Breast epithelium (tissue), 3 donors: ENCODE data around the gene ITPR1.

Experiments
- POLR2A ChIP-seq: fragments of 450-650 bp; IDR thresholded peaks from one replicate; pipeline ENCODE4 v1.6.1; 2016; ENCODE audit warnings: antibody characterized with exemption, mild to moderate bottlenecking, moderate library complexity
- POLR2AphosphoS5 ChIP-seq, 3 donors: sonication (generic); formaldehyde crosslinking; IDR thresholded peaks; one replicate each; pipeline ENCODE4 v1.6.1; 2017; ENCODE audit warnings: antibody characterized with exemption in 3 of 3
- TF ChIP-seq, protein P1 (sequence below), 3 donors: fragments of 450-650 bp; IDR thresholded peaks; one replicate each; pipeline ENCODE4 v1.5.1; 2016 to 2017; ENCODE audit warnings: antibody characterized with exemption in 3 of 3, mild to moderate bottlenecking in 3 of 3, moderate library complexity in 3 of 3

DNA sequence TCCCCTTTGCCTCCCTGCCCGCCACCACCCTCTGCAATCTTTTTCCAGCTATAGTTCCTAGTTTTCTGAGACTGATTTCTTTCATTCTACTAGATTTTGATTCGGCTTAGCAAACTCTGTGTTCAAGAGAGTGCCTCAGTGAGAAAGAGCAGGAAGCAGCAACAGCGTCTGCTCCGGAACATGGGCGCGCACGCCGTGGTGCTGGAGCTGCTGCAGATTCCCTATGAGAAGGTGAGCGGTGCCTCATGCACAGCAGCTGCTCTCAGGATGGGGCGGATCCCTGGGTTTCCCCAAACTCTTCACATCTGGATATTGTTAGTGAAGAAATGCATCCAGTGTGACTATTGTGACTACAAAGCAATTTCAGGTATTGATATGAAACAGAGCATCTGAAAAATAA, 191.8 kb downstream of the ITPR1 start:
- TF ChIP-seq, protein P1, sequence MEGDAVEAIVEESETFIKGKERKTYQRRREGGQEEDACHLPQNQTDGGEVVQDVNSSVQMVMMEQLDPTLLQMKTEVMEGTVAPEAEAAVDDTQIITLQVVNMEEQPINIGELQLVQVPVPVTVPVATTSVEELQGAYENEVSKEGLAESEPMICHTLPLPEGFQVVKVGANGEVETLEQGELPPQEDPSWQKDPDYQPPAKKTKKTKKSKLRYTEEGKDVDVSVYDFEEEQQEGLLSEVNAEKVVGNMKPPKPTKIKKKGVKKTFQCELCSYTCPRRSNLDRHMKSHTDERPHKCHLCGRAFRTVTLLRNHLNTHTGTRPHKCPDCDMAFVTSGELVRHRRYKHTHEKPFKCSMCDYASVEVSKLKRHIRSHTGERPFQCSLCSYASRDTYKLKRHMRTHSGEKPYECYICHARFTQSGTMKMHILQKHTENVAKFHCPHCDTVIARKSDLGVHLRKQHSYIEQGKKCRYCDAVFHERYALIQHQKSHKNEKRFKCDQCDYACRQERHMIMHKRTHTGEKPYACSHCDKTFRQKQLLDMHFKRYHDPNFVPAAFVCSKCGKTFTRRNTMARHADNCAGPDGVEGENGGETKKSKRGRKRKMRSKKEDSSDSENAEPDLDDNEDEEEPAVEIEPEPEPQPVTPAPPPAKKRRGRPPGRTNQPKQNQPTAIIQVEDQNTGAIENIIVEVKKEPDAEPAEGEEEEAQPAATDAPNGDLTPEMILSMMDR (IDR thresholded peaks at IDR 0.05): no peak
- TF ChIP-seq POLR2A (no peak), POLR2AphosphoS5 (IDR thresholded peaks at IDR 0.05) (no peak)
